ENCODE data around the gene TSPAN9.

TSPAN9 gene

GRCh38 chr12:3257411-3257810 is 180.2 kb downstream of the TSPAN9 start:
- no peaks in the 10 kb centered on the region for H3K27me3 ChIP-seq (ENCODE audit: control insufficient read depth in 2 of 2, insufficient read depth in 2 of 2, low read length in 2 of 2)
- H3K36me3 ChIP-seq (ENCODE audit: control insufficient read depth in 2 of 2, insufficient read depth in 2 of 2, low read length in 2 of 2): no peaks in the 10 kb centered on the region
- H3K9ac ChIP-seq (ENCODE audit: low read depth in 1 of 2, low read length in 2 of 2): no peak overlapping the region
- no peaks in the 10 kb centered on the region for H3K9me3 ChIP-seq (ENCODE audit: control insufficient read depth in 2 of 2, low read length in 2 of 2)
- H3K4me1 ChIP-seq (ENCODE audit: control insufficient read depth in 2 of 2, insufficient read depth in 2 of 2, low read length in 2 of 2): no peaks in the 10 kb centered on the region
- H3K4me3 ChIP-seq (ENCODE audit: low read length in 2 of 2): no peak overlapping the region
- H3K27ac ChIP-seq (ENCODE audit: low read depth in 2 of 2, low read length in 2 of 2): no peak overlapping the region

GRCh38 chr12:3259973-3260372 is 182.8 kb downstream of the TSPAN9 start:
- Histone ChIP-seq H3K9ac (ENCODE audit: low read depth in 1 of 2, low read length in 2 of 2) (no peak overlapping the region), H3K4me1 (ENCODE audit: control insufficient read depth in 2 of 2, insufficient read depth in 2 of 2, low read length in 2 of 2) (no peaks in the 10 kb centered on the region), H3K4me3 (ENCODE audit: low read length in 2 of 2) (no peak overlapping the region), H3K27ac (ENCODE audit: low read depth in 2 of 2, low read length in 2 of 2) (no peak overlapping the region), H3K36me3 (ENCODE audit: control insufficient read depth in 2 of 2, insufficient read depth in 2 of 2, low read length in 2 of 2) (no peaks in the 10 kb centered on the region), H3K9me3 (ENCODE audit: control insufficient read depth in 2 of 2, low read length in 2 of 2) (no peaks in the 10 kb centered on the region), H3K27me3 (ENCODE audit: control insufficient read depth in 2 of 2, insufficient read depth in 2 of 2, low read length in 2 of 2) (no peaks in the 10 kb centered on the region)

- no peaks in the 10 kb centered on the region for H3K9me3 ChIP-seq (ENCODE audit: control insufficient read depth in 2 of 2, low read length in 2 of 2)
- no peaks in the 10 kb centered on the region for H3K27me3 ChIP-seq (ENCODE audit: control insufficient read depth in 2 of 2, insufficient read depth in 2 of 2, low read length in 2 of 2)
- no peaks in the 10 kb centered on the region for H3K4me1 ChIP-seq (ENCODE audit: control insufficient read depth in 2 of 2, insufficient read depth in 2 of 2, low read length in 2 of 2)
- no peak overlapping the region for H3K27ac ChIP-seq (ENCODE audit: low read depth in 2 of 2, low read length in 2 of 2)
- no peaks in the 10 kb centered on the region for H3K36me3 ChIP-seq (ENCODE audit: control insufficient read depth in 2 of 2, insufficient read depth in 2 of 2, low read length in 2 of 2)
- H3K9ac ChIP-seq (ENCODE audit: low read depth in 1 of 2, low read length in 2 of 2): no peak overlapping the region
- no peak overlapping the region for H3K4me3 ChIP-seq (ENCODE audit: low read length in 2 of 2)
Observed at GRCh38 chr12:3261782-3262359, 184.7 kb downstream of the TSPAN9 start.

- no peaks in the 10 kb centered on the region for H3K4me1 ChIP-seq (ENCODE audit: control insufficient read depth in 2 of 2, insufficient read depth in 2 of 2, low read length in 2 of 2)
- no peak overlapping the region for H3K4me3 ChIP-seq (ENCODE audit: low read length in 2 of 2)
- H3K9ac ChIP-seq (ENCODE audit: low read depth in 1 of 2, low read length in 2 of 2): no peak overlapping the region
- no peaks in the 10 kb centered on the region for H3K27me3 ChIP-seq (ENCODE audit: control insufficient read depth in 2 of 2, insufficient read depth in 2 of 2, low read length in 2 of 2)
- no peaks in the 10 kb centered on the region for H3K36me3 ChIP-seq (ENCODE audit: control insufficient read depth in 2 of 2, insufficient read depth in 2 of 2, low read length in 2 of 2)
- H3K9me3 ChIP-seq (ENCODE audit: control insufficient read depth in 2 of 2, low read length in 2 of 2): no peaks in the 10 kb centered on the region
- H3K27ac ChIP-seq (ENCODE audit: low read depth in 2 of 2, low read length in 2 of 2): no peak overlapping the region
Observed at GRCh38 chr12:3262470-3262869, 185.3 kb downstream of the TSPAN9 start.

GRCh38 chr12:3263282-3263681 is 186.1 kb downstream of the TSPAN9 start:
- Histone ChIP-seq H3K27me3 (ENCODE audit: control insufficient read depth in 2 of 2, insufficient read depth in 2 of 2, low read length in 2 of 2) (no peaks in the 10 kb centered on the region), H3K9ac (ENCODE audit: low read depth in 1 of 2, low read length in 2 of 2) (no peak overlapping the region), H3K4me1 (ENCODE audit: control insufficient read depth in 2 of 2, insufficient read depth in 2 of 2, low read length in 2 of 2) (no peaks in the 10 kb centered on the region), H3K4me3 (ENCODE audit: low read length in 2 of 2) (no peak overlapping the region), H3K36me3 (ENCODE audit: control insufficient read depth in 2 of 2, insufficient read depth in 2 of 2, low read length in 2 of 2) (no peaks in the 10 kb centered on the region), H3K27ac (ENCODE audit: low read depth in 2 of 2, low read length in 2 of 2) (no peak overlapping the region), H3K9me3 (ENCODE audit: control insufficient read depth in 2 of 2, low read length in 2 of 2) (no peaks in the 10 kb centered on the region)

- H3K4me1 ChIP-seq (ENCODE audit: control insufficient read depth in 2 of 2, insufficient read depth in 2 of 2, low read length in 2 of 2): no peaks in the 10 kb centered on the region
- no peaks in the 10 kb centered on the region for H3K36me3 ChIP-seq (ENCODE audit: control insufficient read depth in 2 of 2, insufficient read depth in 2 of 2, low read length in 2 of 2)
- H3K9ac ChIP-seq (ENCODE audit: low read depth in 1 of 2, low read length in 2 of 2): no peak overlapping the region
- H3K27me3 ChIP-seq (ENCODE audit: control insufficient read depth in 2 of 2, insufficient read depth in 2 of 2, low read length in 2 of 2): no peaks in the 10 kb centered on the region
- no peak overlapping the region for H3K27ac ChIP-seq (ENCODE audit: low read depth in 2 of 2, low read length in 2 of 2)
- no peak overlapping the region for H3K4me3 ChIP-seq (ENCODE audit: low read length in 2 of 2)
- no peaks in the 10 kb centered on the region for H3K9me3 ChIP-seq (ENCODE audit: control insufficient read depth in 2 of 2, low read length in 2 of 2)
Observed at GRCh38 chr12:3263939-3264922, 187.1 kb downstream of the TSPAN9 start.

GRCh38 chr12:3265406-3265805 is 188.2 kb downstream of the TSPAN9 start:
- Histone ChIP-seq H3K4me1 (ENCODE audit: control insufficient read depth in 2 of 2, insufficient read depth in 2 of 2, low read length in 2 of 2) (no peaks in the 10 kb centered on the region), H3K9me3 (ENCODE audit: control insufficient read depth in 2 of 2, low read length in 2 of 2) (no peaks in the 10 kb centered on the region), H3K27me3 (ENCODE audit: control insufficient read depth in 2 of 2, insufficient read depth in 2 of 2, low read length in 2 of 2) (no peaks in the 10 kb centered on the region), H3K27ac (ENCODE audit: low read depth in 2 of 2, low read length in 2 of 2) (no peak overlapping the region), H3K4me3 (ENCODE audit: low read length in 2 of 2) (no peak overlapping the region), H3K36me3 (ENCODE audit: control insufficient read depth in 2 of 2, insufficient read depth in 2 of 2, low read length in 2 of 2) (no peaks in the 10 kb centered on the region), H3K9ac (ENCODE audit: low read depth in 1 of 2, low read length in 2 of 2) (no peak overlapping the region)

GRCh38 chr12:3266638-3267037 is 189.5 kb downstream of the TSPAN9 start:
- H3K9ac ChIP-seq (ENCODE audit: low read depth in 1 of 2, low read length in 2 of 2): no peak overlapping the region
- H3K4me3 ChIP-seq (ENCODE audit: low read length in 2 of 2): no peak overlapping the region
- H3K27ac ChIP-seq (ENCODE audit: low read depth in 2 of 2, low read length in 2 of 2): no peak overlapping the region
- H3K4me1 ChIP-seq (ENCODE audit: control insufficient read depth in 2 of 2, insufficient read depth in 2 of 2, low read length in 2 of 2): no peaks in the 10 kb centered on the region
- no peaks in the 10 kb centered on the region for H3K27me3 ChIP-seq (ENCODE audit: control insufficient read depth in 2 of 2, insufficient read depth in 2 of 2, low read length in 2 of 2)
- H3K36me3 ChIP-seq (ENCODE audit: control insufficient read depth in 2 of 2, insufficient read depth in 2 of 2, low read length in 2 of 2): no peaks in the 10 kb centered on the region
- H3K9me3 ChIP-seq (ENCODE audit: control insufficient read depth in 2 of 2, low read length in 2 of 2): no peaks in the 10 kb centered on the region

GRCh38 chr12:3267690-3268089 is 190.5 kb downstream of the TSPAN9 start:
- Histone ChIP-seq H3K27me3 (ENCODE audit: control insufficient read depth in 2 of 2, insufficient read depth in 2 of 2, low read length in 2 of 2) (no peaks in the 10 kb centered on the region), H3K9me3 (ENCODE audit: control insufficient read depth in 2 of 2, low read length in 2 of 2) (no peaks in the 10 kb centered on the region), H3K4me1 (ENCODE audit: control insufficient read depth in 2 of 2, insufficient read depth in 2 of 2, low read length in 2 of 2) (no peaks in the 10 kb centered on the region), H3K9ac (ENCODE audit: low read depth in 1 of 2, low read length in 2 of 2) (no peak overlapping the region), H3K36me3 (ENCODE audit: control insufficient read depth in 2 of 2, insufficient read depth in 2 of 2, low read length in 2 of 2) (no peaks in the 10 kb centered on the region), H3K4me3 (ENCODE audit: low read length in 2 of 2) (no peak overlapping the region), H3K27ac (ENCODE audit: low read depth in 2 of 2, low read length in 2 of 2) (no peak overlapping the region)

- no peaks in the 10 kb centered on the region for H3K4me1 ChIP-seq (ENCODE audit: control insufficient read depth in 2 of 2, insufficient read depth in 2 of 2, low read length in 2 of 2)
- no peaks in the 10 kb centered on the region for H3K27me3 ChIP-seq (ENCODE audit: control insufficient read depth in 2 of 2, insufficient read depth in 2 of 2, low read length in 2 of 2)
- no peaks in the 10 kb centered on the region for H3K9me3 ChIP-seq (ENCODE audit: control insufficient read depth in 2 of 2, low read length in 2 of 2)
- H3K4me3 ChIP-seq (ENCODE audit: low read length in 2 of 2): no peak overlapping the region
- H3K27ac ChIP-seq (ENCODE audit: low read depth in 2 of 2, low read length in 2 of 2): no peak overlapping the region
- H3K9ac ChIP-seq (ENCODE audit: low read depth in 1 of 2, low read length in 2 of 2): no peak overlapping the region
- H3K36me3 ChIP-seq (ENCODE audit: control insufficient read depth in 2 of 2, insufficient read depth in 2 of 2, low read length in 2 of 2): no peaks in the 10 kb centered on the region
Observed at GRCh38 chr12:3269594-3269993, 192.4 kb downstream of the TSPAN9 start.

Measured in mucosa of rectum (tissue), 2 donors.